HCT116 (cell line): ENCODE measurements around the gene HINT1.

Source experiments
- ATF3 ChIP-seq: IDR thresholded peaks from 2 replicates; pipeline ENCODE4 v1.6.1; 2012
- CTCF ChIP-seq, 3 experiments: fragments of 200-600 bp in 1 of 3; sonication (generic) in 1 of 3; IDR thresholded peaks in 2 of 3; conservative IDR thresholded peaks in 1 of 3; 2 replicates each; pipeline ENCODE4 v1.5.1; 2012 to 2017; ENCODE audit warnings: low read depth in 2 of 3, low read length in 2 of 3, antibody characterized with exemption in 1 of 3, borderline replicate concordance in 1 of 3, control low read depth in 1 of 3, mild to moderate bottlenecking in 1 of 3, mixed read lengths in 1 of 3, mixed run types in 1 of 3, moderate library complexity in 1 of 3; ENCODE audit not compliant: insufficient read depth in 1 of 3
- EZH2phosphoT487 ChIP-seq: fragments of 200-600 bp; IDR thresholded peaks from 2 replicates; pipeline ENCODE4 v1.6.1; 2018; ENCODE audit warnings: antibody characterized with exemption, borderline replicate concordance
- POLR2A ChIP-seq: IDR thresholded peaks from 2 replicates; pipeline ENCODE4 v1.7.0; 2011; ENCODE audit warnings: borderline replicate concordance; ENCODE audit not compliant: insufficient read depth, insufficient read length; ENCODE audit errors: extremely low read depth
- POLR2AphosphoS5 ChIP-seq: IDR thresholded peaks from 2 replicates; pipeline ENCODE4 v1.6.1; 2011; ENCODE audit warnings: mild to moderate bottlenecking, low read depth, low read length, moderate library complexity
- RAD21 ChIP-seq: IDR thresholded peaks from 2 replicates; pipeline ENCODE4 v1.6.1; 2012; ENCODE audit warnings: low read depth, mild to moderate bottlenecking
- REST ChIP-seq: IDR thresholded peaks from 2 replicates; pipeline ENCODE4 v1.6.1; 2012; ENCODE audit warnings: low read depth
- ZNF274 ChIP-seq: fragments of 200-500 bp; sonication (Bioruptor generic); IDR thresholded peaks from 2 replicates; pipeline ENCODE4 v1.6.1; 2014; ENCODE audit warnings: mild to moderate bottlenecking, low read depth, low read length, inconsistent platforms

- TF ChIP-seq CTCF (IDR thresholded peaks at IDR 0.05 in 2 of 3, conservative IDR thresholded peaks at IDR 0.05 in 1 of 3; ENCODE audit: borderline replicate concordance in 1 of 3, insufficient read depth in 1 of 3, low read depth in 2 of 3, low read length in 2 of 3) = no peak
- TF ChIP-seq RAD21 = no peak
- no peak for TF ChIP-seq REST
- no peak for TF ChIP-seq EZH2phosphoT487
- TF ChIP-seq ZNF274 = no peak
- TF ChIP-seq ATF3 = no peak
- no peak for TF ChIP-seq POLR2A
- TF ChIP-seq POLR2AphosphoS5 = no peak
These were observed 2.6 kb upstream of the HINT1 start for GRCh38 chr5:131167615-131168014.
